C1 segment of cervical spinal cord (tissue), 14 donors: ENCODE results near the gene VEZT.
"Not testable (repeated sequence)": the region's sequence is repeated elsewhere in the genome, so short reads cannot be mapped to it uniquely, and the experiment has no call there.

Source experiments
- DNase-seq, 14 donors: peaks; one replicate each; lab custom pipeline; 2025; lab: John Stamatoyannopoulos, UW

Gene VEZT

GRCh38 chr12:95220726-95221125 is 3.1 kb downstream of the VEZT start:
- no peak for DNase-seq

- no peak for DNase-seq
Observed at GRCh38 chr12:95224202-95225170, 6.9 kb downstream of the VEZT start.

- DNase-seq, result no peak
Observed at GRCh38 chr12:95225645-95226212, 8.1 kb downstream of the VEZT start.

- DNase-seq, result no peak
Observed at GRCh38 chr12:95227818-95228356, 10.3 kb downstream of the VEZT start.

- no peak for DNase-seq
Observed at GRCh38 chr12:95228617-95229016, 11.0 kb downstream of the VEZT start.

- no peak for DNase-seq
Observed at GRCh38 chr12:95229636-95230035, 12.0 kb downstream of the VEZT start.

- DNase-seq, result no peak
Observed at GRCh38 chr12:95230313-95230712, 12.7 kb downstream of the VEZT start.

GRCh38 chr12:95231190-95231589 is 13.6 kb downstream of the VEZT start:
- no peak for DNase-seq

GRCh38 chr12:95234187-95234586 is 16.6 kb downstream of the VEZT start:
- not testable (repeated sequence) for DNase-seq

- DNase-seq, result not testable (repeated sequence)
Observed at GRCh38 chr12:95235621-95236020, 18.0 kb downstream of the VEZT start.

GRCh38 chr12:95237315-95237714 is 19.7 kb downstream of the VEZT start:
- DNase-seq, result no peak

- no peak for DNase-seq
Observed at GRCh38 chr12:95238150-95238549, 20.5 kb downstream of the VEZT start.

GRCh38 chr12:95239216-95239615 is 21.6 kb downstream of the VEZT start:
- no peak for DNase-seq

- DNase-seq, result not testable (repeated sequence)
Observed at GRCh38 chr12:95239835-95240234, 22.2 kb downstream of the VEZT start.

- no peak for DNase-seq
Observed at GRCh38 chr12:95240556-95240955, 22.9 kb downstream of the VEZT start.

GRCh38 chr12:95241138-95241537 is 23.5 kb downstream of the VEZT start:
- DNase-seq, result not testable (repeated sequence)

- DNase-seq, result no peak
Observed at GRCh38 chr12:95241761-95242506, 24.3 kb downstream of the VEZT start.

- DNase-seq, result no peak
Observed at GRCh38 chr12:95243497-95244183, 26.0 kb downstream of the VEZT start.

- DNase-seq, result no peak
Observed at GRCh38 chr12:95244350-95244749, 26.7 kb downstream of the VEZT start.

- no peak for DNase-seq
Observed at GRCh38 chr12:95248095-95248494, 30.5 kb downstream of the VEZT start.

- DNase-seq, result peak in 1 of 14 donors; percentile 19
Observed at GRCh38 chr12:95248604-95249360, 31.2 kb downstream of the VEZT start.
